Muscle layer of colon (tissue), 2 donors: Measurements from ENCODE around the gene PPP2R3C.
A peak's percentile ranks its signal among the peaks of the same experiment; 100 is the strongest.
"Not testable (repeated sequence)": the region's sequence is repeated elsewhere in the genome, so short reads cannot be mapped to it uniquely, and the experiment has no call there.

Source experiments
- H3K27ac ChIP-seq: one replicate; pipeline ENCODE4 v1.7.0; 2013; ENCODE audit warnings: low read depth, mild to moderate bottlenecking, low read length, moderate library complexity
- H3K27me3 ChIP-seq, 2 donors: one replicate each; pipeline ENCODE4 v1.7.0; 2013; ENCODE audit warnings: low read length in 2 of 2, mild to moderate bottlenecking in 2 of 2; ENCODE audit not compliant: insufficient read depth in 2 of 2, control insufficient read depth in 1 of 2
- H3K36me3 ChIP-seq: one replicate; pipeline ENCODE4 v1.7.0; 2013; ENCODE audit warnings: mild to moderate bottlenecking, low read length; ENCODE audit not compliant: insufficient read depth
- H3K4me1 ChIP-seq: one replicate; pipeline ENCODE4 v1.7.0; 2013; ENCODE audit warnings: mild to moderate bottlenecking, low read length; ENCODE audit not compliant: insufficient read depth
- H3K4me3 ChIP-seq, 2 donors: one replicate each; pipeline ENCODE4 v1.7.0; 2013; ENCODE audit warnings: low read length in 2 of 2, low read depth in 1 of 2, mild to moderate bottlenecking in 1 of 2, moderate library complexity in 1 of 2
- H3K9ac ChIP-seq: one replicate; pipeline ENCODE4 v1.7.0; 2013; ENCODE audit warnings: low read length
- H3K9me3 ChIP-seq: one replicate; pipeline ENCODE4 v1.7.0; 2013; ENCODE audit warnings: mild to moderate bottlenecking, low read length
- donor health status: abdominal sarcoma.
- donor health status: Adenocarcinoma of cecum.

PPP2R3C gene

GRCh38 chr14:35047976-35048513, 73.7 kb downstream of the PPP2R3C start:
- Histone ChIP-seq H3K4me1 (peaks cover 19% of the 10 kb centered on the region), H3K4me3 (no peak overlapping the region), H3K9ac (no peak overlapping the region), H3K9me3 (no peaks in the 10 kb centered on the region), H3K27me3 (no peaks in the 10 kb centered on the region), H3K27ac (no peak overlapping the region), H3K36me3 (no peaks in the 10 kb centered on the region)

GRCh38 chr14:35046751-35047536, 74.8 kb downstream of the PPP2R3C start:
- Histone ChIP-seq H3K36me3 (no peaks in the 10 kb centered on the region), H3K9me3 (no peaks in the 10 kb centered on the region), H3K9ac (peak overlapping the region; percentile 87), H3K27me3 (no peaks in the 10 kb centered on the region), H3K27ac (peak overlapping the region; percentile 89), H3K4me3 (peak overlapping the region; percentile 90 to 93), H3K4me1 (peaks cover 19% of the 10 kb centered on the region)

DNA sequence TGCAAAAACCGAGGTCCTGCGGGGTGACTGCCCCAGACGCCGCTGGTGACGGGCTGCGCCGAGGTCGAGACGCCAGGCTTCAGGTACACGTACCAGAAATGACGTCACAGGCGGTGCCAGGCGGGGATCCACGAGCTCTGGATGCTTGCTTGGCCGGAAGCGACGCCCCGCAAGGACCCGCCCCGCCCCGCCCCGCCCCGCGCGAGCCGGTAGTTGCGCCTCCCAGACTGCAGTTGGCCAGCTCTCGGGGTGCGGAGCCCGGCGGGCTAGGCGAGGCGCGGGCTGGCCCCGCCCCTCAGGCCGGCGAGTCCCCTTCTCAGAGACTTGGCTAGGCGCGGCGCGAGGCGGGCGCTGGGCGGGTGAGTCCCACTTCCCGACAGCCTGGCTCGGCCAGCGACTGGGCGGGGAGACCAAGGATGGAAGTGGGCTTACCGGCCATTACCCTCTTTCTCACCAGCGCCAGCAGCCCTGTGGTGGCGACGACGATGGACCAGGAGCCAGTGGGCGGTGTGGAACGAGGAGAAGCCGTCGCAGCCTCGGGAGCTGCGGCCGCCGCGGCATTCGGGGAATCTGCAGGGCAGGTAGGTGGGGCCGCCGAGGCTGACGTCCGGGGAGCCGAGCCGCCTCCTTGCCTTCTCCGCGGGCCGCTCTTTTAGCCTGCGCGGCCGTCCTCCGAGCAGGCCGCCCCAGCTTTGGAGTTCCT, 75.6 kb downstream of the PPP2R3C start, which contains the start of gene FAM177A1:
Gene FAM177A1, plus strand, starts transcription at position 225 of the 703 bp plus-strand sequence. Its CDS starts 192 bp downstream, at position 417.
- peaks cover 19% of the 10 kb centered on the region for H3K4me1 ChIP-seq
- H3K36me3 ChIP-seq, result no peaks in the 10 kb centered on the region
- no peaks in the 10 kb centered on the region for H3K9me3 ChIP-seq
- peak within 1 kb of the TSS; percentile 87 for H3K9ac ChIP-seq
- H3K27ac ChIP-seq, result peak within 1 kb of the TSS; percentile 89
- no peaks in the 10 kb centered on the region for H3K27me3 ChIP-seq
- H3K4me3 ChIP-seq, result peak within 1 kb of the TSS; percentile 90 to 93

DNA sequence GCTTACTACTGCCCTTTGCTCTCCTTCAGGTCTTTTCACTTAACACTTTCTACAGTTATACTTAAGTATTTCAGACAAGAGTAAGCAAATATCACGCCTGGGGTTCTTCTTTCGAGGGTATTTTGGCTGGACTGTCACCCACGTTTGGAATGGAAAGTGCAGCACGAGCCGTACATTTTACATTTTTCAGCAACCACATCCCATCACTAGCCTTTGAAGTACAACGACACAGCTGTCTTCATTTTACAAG, 76.1 kb downstream of the PPP2R3C start:
- H3K4me3 ChIP-seq, result peak overlapping the region; percentile 86 to 93
- H3K27ac ChIP-seq, result peak overlapping the region; percentile 89
- H3K36me3 ChIP-seq, result no peaks in the 10 kb centered on the region
- peak overlapping the region; percentile 54 for H3K9ac ChIP-seq
- H3K9me3 ChIP-seq, result no peaks in the 10 kb centered on the region
- no peaks in the 10 kb centered on the region for H3K27me3 ChIP-seq
- H3K4me1 ChIP-seq, result peaks cover 19% of the 10 kb centered on the region

- peak overlapping the region; percentile 89 for H3K27ac ChIP-seq
- no peaks in the 10 kb centered on the region for H3K36me3 ChIP-seq
- no peaks in the 10 kb centered on the region for H3K9me3 ChIP-seq
- peaks cover 19% of the 10 kb centered on the region for H3K4me1 ChIP-seq
- peak overlapping the region; percentile 54 for H3K9ac ChIP-seq
- H3K4me3 ChIP-seq, result peak overlapping the region; percentile 86 to 93
- H3K27me3 ChIP-seq, result no peaks in the 10 kb centered on the region
These were observed 76.6 kb downstream of the PPP2R3C start for GRCh38 chr14:35044939-35045797.

- H3K9ac ChIP-seq, result no peak overlapping the region
- no peak overlapping the region for H3K4me3 ChIP-seq
- no peak overlapping the region for H3K27ac ChIP-seq
- H3K27me3 ChIP-seq, result no peaks in the 10 kb centered on the region
- peaks cover 18% of the 10 kb centered on the region for H3K4me1 ChIP-seq
- H3K36me3 ChIP-seq, result no peaks in the 10 kb centered on the region
- no peaks in the 10 kb centered on the region for H3K9me3 ChIP-seq
These were observed 78.7 kb downstream of the PPP2R3C start for GRCh38 chr14:35043046-35043445.

GRCh38 chr14:35042632-35043031, 79.2 kb downstream of the PPP2R3C start:
- no peak overlapping the region for H3K9ac ChIP-seq
- H3K4me3 ChIP-seq, result no peak overlapping the region
- no peaks in the 10 kb centered on the region for H3K27me3 ChIP-seq
- H3K27ac ChIP-seq, result no peak overlapping the region
- H3K4me1 ChIP-seq, result peaks cover 14% of the 10 kb centered on the region
- no peaks in the 10 kb centered on the region for H3K9me3 ChIP-seq
- no peaks in the 10 kb centered on the region for H3K36me3 ChIP-seq

DNA sequence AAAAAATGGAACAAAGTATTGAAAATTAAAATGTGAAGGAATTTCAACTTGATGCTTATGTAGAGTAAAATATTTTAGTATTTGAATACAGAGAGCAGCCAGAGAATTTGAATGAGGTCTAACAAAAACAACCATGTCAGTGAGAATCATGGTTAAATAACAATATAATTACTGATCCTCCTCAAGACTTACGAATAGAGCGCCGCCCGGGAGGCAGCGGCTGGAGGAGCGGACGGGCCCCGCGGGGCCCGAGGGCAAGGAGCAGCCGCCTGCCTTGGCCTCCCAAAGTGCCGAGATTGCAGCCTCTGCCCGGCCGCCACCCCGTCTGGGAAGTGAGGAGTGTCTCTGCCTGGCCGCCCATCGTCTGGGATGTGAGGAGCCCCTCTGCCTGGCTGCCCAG, 83.5 kb downstream of the PPP2R3C start:
- not testable (repeated sequence) for H3K9ac ChIP-seq, H3K27me3 ChIP-seq, H3K36me3 ChIP-seq, H3K4me1 ChIP-seq, H3K27ac ChIP-seq, H3K9me3 ChIP-seq, H3K4me3 ChIP-seq
